A549 treated with AZD2906 at 1 μM for 4 hours (cell line): ENCODE data around the gene CENPVL1. TPM values are rescaled to one million over a fixed set of nuclear protein-coding genes. Genes with fewer than 3 reads are reported as not detected.

Experiments used
- total RNA-seq: library from RNA; stranded (reverse); fragments of 200-300 nt; extraction: Qiagen RNA extraction; gene quantifications from 5 replicates; pipeline ENCODE4 v1.2.3, GENCODE V29; 2022

Gene CENPVL1
- not detected in 5 replicates for total RNA-seq

DNA sequence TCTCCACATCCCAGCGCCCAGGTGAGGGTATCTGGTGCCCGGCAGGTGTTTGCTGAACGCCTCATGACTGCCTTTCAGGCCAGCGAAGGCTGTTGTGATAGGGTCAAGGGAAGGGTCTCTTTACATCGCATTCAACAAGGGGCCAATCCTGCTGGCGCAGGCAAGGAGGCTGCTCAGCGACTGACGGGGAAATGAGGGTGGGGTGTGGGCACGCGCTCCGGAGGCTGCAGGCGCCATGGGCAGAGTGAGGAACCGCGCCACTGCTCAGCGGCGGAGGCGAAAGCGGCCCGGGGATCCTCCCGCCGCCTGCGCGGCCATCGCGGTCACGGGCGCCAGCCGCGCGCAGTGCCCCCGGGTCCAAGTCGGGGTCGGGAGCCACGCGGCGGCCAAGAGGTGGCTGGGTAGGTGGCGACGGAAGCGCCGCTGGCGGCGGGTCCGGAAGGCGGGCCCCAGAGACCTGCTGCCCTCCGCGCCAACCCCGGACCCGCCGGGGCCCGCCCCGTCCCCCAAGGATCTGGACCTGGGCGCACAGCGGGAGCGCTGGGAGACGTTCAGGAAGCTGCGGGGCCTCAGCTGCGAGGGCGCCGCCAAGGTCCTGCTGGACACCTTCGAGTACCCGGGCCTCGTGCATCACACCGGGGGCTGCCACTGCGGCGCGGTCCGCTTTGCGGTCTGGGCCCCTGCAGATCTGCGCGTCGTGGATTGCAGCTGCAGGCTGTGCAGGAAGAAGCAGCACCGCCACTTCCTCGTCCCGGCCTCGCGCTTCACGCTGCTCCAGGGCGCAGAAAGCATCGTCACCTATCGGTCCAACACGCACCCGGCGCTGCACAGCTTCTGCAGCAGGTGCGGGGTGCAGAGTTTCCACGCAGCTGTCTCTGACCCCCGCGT, at the start of gene CENPVL1:
TSS of gene CENPVL1 (plus strand) at position 236 of the 888 bp plus-strand sequence. CDS start at position 236, 0 bp downstream.

DNA sequence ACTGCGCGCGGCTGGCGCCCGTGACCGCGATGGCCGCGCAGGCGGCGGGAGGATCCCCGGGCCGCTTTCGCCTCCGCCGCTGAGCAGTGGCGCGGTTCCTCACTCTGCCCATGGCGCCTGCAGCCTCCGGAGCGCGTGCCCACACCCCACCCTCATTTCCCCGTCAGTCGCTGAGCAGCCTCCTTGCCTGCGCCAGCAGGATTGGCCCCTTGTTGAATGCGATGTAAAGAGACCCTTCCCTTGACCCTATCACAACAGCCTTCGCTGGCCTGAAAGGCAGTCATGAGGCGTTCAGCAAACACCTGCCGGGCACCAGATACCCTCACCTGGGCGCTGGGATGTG, 27.6 kb upstream of the CENPVL1 start, which contains the start of gene CENPVL2:
TSS of gene CENPVL2 (minus strand) at position 112 of the 343 bp plus-strand sequence. CDS start at position 112, 0 bp downstream.

GRCh38 chrX:51743179-51743957, 33.1 kb downstream of the CENPVL1 start, which contains the start of gene GSPT2:
Gene GSPT2, plus strand, starts transcription at chrX:51743442. Its CDS starts 185 bp downstream, at chrX:51743627.

Other genes with a start within 250 kb of the CENPVL1 start
- gene NUDT11, start 213.9 kb upstream of the CENPVL1 start, total RNA-seq, result 2.7 to 3.6 TPM (median 2.8 TPM) in 5 replicates
- 0.08 to 0.26 TPM (median 0.15 TPM) in 5 replicates for gene CENPVL3, start 91.6 kb upstream of the CENPVL1 start, total RNA-seq
- not detected in 5 replicates for gene CENPVL2, start 27.7 kb upstream of the CENPVL1 start, total RNA-seq
- 7.5 to 9.9 TPM (median 8.4 TPM) in 5 replicates for gene GSPT2, start 32.9 kb downstream of the CENPVL1 start, total RNA-seq
- gene MAGED1, start 183.1 kb downstream of the CENPVL1 start, total RNA-seq, result 66.6 to 90.1 TPM (median 79.1 TPM) in 5 replicates